ENCODE results near the gene IL20.

- TF ChIP-seq, protein P1, sequence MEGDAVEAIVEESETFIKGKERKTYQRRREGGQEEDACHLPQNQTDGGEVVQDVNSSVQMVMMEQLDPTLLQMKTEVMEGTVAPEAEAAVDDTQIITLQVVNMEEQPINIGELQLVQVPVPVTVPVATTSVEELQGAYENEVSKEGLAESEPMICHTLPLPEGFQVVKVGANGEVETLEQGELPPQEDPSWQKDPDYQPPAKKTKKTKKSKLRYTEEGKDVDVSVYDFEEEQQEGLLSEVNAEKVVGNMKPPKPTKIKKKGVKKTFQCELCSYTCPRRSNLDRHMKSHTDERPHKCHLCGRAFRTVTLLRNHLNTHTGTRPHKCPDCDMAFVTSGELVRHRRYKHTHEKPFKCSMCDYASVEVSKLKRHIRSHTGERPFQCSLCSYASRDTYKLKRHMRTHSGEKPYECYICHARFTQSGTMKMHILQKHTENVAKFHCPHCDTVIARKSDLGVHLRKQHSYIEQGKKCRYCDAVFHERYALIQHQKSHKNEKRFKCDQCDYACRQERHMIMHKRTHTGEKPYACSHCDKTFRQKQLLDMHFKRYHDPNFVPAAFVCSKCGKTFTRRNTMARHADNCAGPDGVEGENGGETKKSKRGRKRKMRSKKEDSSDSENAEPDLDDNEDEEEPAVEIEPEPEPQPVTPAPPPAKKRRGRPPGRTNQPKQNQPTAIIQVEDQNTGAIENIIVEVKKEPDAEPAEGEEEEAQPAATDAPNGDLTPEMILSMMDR (IDR thresholded peaks at IDR 0.05; ENCODE audit: poor library complexity, severe bottlenecking), result no peak
- TF ChIP-seq RAD21 (conservative IDR thresholded peaks at IDR 0.05) (no peak), EP300 (conservative IDR thresholded peaks at IDR 0.05; ENCODE audit: poor library complexity, severe bottlenecking) (no peak), SMC3 (conservative IDR thresholded peaks at IDR 0.05; ENCODE audit: poor library complexity) (no peak), EZH2 (IDR thresholded peaks at IDR 0.05; ENCODE audit: borderline replicate concordance, insufficient read depth, low read length, poor library complexity, severe bottlenecking) (no peak)
Observed at GRCh38 chr1:206868264-206868663, 2.8 kb downstream of the IL20 start.
